AG04449 (cell line): Measurements from ENCODE around the gene JAM3.

Experiments
- CTCF ChIA-PET: fragments of 350-600 bp; formaldehyde crosslinking; extraction: SDS; loops from one replicate; lab custom pipeline; 2021; ENCODE audit warnings: antibody characterized with exemption; lab: Yijun Ruan, JAX
- POLR2A ChIA-PET: fragments of 400-600, 350-600 bp; formaldehyde crosslinking; extraction: SDS; loops from one replicate; lab custom pipeline; 2020; ENCODE audit warnings: antibody characterized with exemption, inconsistent platforms; lab: Yijun Ruan, JAX
- DNase-seq: peaks from one replicate; pipeline ENCODE4 v3.0.0-alpha.2; 2010; ENCODE audit warnings: low read depth, low spot score
- H3K4me3 ChIP-seq: 2 replicates; pipeline ENCODE4 v1.5.1; 2011; ENCODE audit warnings: low read depth, mild to moderate bottlenecking, control low read depth, low read length
- TF ChIP-seq, protein P1 (sequence below): IDR thresholded peaks from one replicate; pipeline ENCODE4 v1.5.1; 2011; ENCODE audit warnings: mild to moderate bottlenecking, moderate library complexity, low read length, control low read depth, inconsistent platforms; ENCODE audit not compliant: insufficient read depth; ENCODE audit errors: missing control alignments

The JAM3 gene

DNA sequence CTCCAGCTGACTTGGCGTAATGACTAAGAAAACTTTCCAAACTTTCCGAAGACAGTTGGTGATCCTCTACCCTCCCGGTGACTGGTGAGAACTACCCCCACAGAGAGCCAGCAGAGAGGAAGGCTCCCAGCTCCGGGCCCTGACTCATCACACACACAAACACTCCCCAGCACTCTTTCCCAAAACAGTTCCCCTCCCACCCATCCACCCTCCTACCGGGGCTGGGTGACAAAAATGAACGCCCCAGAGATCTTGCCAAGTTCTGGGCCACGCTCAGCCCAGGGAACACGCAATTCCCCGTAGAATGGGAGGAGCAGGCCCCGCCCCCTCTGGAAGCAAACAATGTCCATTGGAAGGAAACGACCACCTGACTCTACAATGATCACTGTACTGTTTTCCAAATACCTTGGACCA is 21.3 kb upstream of the JAM3 start:
- ChIA-PET CTCF (interaction anchor here (0.9 to 9.6 kb wide), 8 partner anchors 8 to 120 kb away, joined by 3 to 219 read pairs (median 8); partner anchors contain the start of gene JAM3), POLR2A (interaction anchor here (0.8 kb wide), 1 partner anchor 19 kb away, joined by 3 read pairs; no protein-coding TSS in a partner anchor)
- peak; percentile 21 for DNase-seq
- no peak overlapping the region for H3K4me3 ChIP-seq
- TF ChIP-seq, protein P1, sequence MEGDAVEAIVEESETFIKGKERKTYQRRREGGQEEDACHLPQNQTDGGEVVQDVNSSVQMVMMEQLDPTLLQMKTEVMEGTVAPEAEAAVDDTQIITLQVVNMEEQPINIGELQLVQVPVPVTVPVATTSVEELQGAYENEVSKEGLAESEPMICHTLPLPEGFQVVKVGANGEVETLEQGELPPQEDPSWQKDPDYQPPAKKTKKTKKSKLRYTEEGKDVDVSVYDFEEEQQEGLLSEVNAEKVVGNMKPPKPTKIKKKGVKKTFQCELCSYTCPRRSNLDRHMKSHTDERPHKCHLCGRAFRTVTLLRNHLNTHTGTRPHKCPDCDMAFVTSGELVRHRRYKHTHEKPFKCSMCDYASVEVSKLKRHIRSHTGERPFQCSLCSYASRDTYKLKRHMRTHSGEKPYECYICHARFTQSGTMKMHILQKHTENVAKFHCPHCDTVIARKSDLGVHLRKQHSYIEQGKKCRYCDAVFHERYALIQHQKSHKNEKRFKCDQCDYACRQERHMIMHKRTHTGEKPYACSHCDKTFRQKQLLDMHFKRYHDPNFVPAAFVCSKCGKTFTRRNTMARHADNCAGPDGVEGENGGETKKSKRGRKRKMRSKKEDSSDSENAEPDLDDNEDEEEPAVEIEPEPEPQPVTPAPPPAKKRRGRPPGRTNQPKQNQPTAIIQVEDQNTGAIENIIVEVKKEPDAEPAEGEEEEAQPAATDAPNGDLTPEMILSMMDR = no peak

DNA sequence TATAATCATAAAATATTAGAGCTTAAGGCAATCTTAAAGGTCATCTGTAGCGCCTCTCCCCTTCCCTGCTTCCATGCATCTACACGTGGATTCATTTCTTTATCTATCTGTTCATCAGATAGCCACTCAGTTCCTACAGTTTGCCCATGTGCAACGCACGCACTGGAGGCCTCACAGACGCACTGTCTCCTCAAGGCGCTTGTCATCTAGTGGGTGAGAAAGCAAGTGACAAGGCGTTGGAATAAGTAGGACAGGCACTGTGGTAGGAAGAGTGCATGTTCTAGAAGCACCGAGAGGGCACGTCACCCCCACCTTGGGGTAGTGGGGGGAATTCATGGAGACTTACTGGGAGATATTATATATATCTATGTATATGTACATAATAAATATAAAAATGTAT is 20.8 kb upstream of the JAM3 start:
- TF ChIP-seq, protein P1 = no peak
- CTCF ChIA-PET = interaction anchor here (0.9 to 9.6 kb wide), 11 partner anchors 8 to 177 kb away, joined by 3 to 219 read pairs (median 7); partner anchors contain the start of genes JAM3 and VPS26B
- no peak overlapping the region for H3K4me3 ChIP-seq
- POLR2A ChIA-PET = no interaction called here
- no peak for DNase-seq

DNA sequence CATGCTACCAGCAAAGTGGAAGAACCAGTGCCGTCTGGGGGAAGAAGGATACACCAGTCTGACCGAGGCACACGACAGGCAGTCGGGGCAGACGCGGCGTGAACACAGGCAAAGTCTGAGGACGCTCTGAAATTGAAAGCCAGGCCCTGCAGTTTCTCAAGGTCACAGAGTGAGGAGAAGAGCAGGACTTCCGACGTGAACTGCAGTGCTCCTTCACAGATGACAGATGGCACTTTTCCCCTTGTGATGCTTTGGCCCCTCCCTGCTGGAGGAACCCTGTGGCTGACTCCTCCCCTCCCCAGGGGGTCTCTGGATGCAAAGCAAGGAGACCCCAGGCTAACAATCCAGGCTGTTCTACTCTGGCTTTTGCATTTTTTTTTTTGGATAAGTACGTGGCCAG is 19.6 kb upstream of the JAM3 start:
- H3K4me3 ChIP-seq = no peak overlapping the region
- TF ChIP-seq, protein P1 = no peak
- POLR2A ChIA-PET = no interaction called here
- DNase-seq = no peak
- CTCF ChIA-PET = interaction anchor here (0.7 to 9.6 kb wide), 8 partner anchors 9 to 121 kb away, joined by 3 to 219 read pairs (median 45); partner anchors contain the start of gene JAM3

DNA sequence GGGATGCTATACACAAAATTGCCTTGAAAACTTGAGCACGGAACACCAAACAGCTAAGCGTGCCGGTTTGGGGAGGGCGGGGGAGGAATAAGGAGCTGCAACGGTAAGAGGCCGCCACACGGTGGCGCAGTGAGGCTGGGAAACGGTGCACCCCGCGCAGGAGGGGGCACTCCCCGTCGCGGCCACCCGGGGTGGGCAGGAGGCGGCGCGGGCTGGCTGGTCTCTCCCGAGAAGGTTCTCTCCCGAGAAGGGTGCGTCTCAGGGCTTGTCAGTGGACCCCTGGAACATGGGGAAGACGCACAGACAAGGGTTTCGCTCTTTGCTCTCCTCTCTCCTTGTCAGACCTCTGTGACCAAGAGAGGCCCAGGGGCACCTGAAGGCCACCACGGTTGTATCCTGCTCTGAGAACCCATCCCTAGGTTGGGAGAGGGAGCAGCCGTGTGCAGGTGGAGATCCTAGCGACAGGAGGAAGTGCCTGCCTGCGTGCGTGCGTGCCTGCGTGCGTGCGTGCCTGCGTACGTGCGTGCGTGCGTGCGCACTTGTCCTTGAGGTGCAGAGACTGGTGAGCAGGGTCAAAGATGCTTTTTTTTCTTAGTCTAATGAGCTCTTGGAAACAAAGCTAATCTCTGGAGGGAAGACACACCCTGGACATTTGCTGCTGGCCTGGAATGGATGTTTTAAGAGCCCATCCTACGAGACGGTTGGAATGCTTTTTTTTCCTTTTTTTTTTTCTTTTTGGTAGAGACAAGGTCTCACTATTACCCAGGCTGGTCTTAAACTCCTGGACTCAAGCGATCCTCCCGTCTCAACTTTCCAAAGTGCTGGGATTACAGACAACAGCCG is 18.1 kb upstream of the JAM3 start:
- peak overlapping the region; percentile 49 for H3K4me3 ChIP-seq
- no peak for DNase-seq
- CTCF ChIA-PET = interaction anchor here (0.6 to 9.6 kb wide), 38 partner anchors 10 to 216 kb away, joined by 3 to 219 read pairs (median 5); partner anchors contain the start of genes JAM3, NCAPD3 and VPS26B
- TF ChIP-seq, protein P1 = peak; percentile 95
- POLR2A ChIA-PET = interaction anchor here (0.6 to 1.0 kb wide), 2 partner anchors 18 to 65 kb away, joined by 3 to 4 read pairs; no protein-coding TSS in a partner anchor

DNA sequence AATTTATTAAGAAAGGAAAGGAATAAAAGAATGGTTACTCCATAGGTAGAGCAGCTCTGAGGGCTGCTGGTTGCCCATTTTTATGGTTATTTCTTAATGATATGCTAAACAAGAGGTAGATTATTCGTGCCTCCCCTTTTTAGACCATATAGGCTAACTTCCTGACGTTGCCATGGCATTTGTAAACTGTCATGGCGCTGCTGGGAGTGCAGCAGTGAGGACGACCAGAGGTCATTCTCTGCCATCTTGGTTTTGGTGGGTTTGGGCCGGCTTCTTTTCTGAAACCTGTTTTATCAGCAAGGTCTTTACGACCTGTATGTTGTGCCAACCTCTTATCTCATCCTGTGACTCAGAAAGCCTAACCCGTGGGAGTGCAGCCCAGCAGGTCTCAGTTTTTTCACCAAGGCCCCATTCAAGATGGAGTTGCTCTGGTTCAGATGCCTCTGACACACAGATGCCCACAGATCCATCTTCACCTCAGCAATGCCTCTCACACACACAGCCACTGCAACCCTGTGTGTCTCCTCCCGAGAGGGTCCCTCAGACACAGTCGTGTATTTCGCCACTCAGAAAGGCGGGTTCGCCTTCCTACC is 16.4 kb upstream of the JAM3 start:
- CTCF ChIA-PET = interaction anchor here (1.6 to 9.6 kb wide), 9 partner anchors 9 to 171 kb away, joined by 4 to 219 read pairs (median 15); partner anchors contain the start of genes JAM3, NCAPD3 and VPS26B
- POLR2A ChIA-PET = no interaction called here
- TF ChIP-seq, protein P1 = no peak
- no peak overlapping the region for H3K4me3 ChIP-seq
- no peak for DNase-seq
